ENCODE data around the gene DRC7. TPM values are rescaled to one million over a fixed set of nuclear protein-coding genes. Genes with fewer than 3 reads are reported as not detected.

The DRC7 gene
- total RNA-seq, 2 donors from 2014 or later, result not detected

GRCh38 chr16:57761301-57761700 is 66.7 kb downstream of the DRC7 start:
- no peak for TF ChIP-seq CTCF (IDR thresholded peaks at IDR 0.05)
- Histone ChIP-seq H3K27me3 (no peaks in the 10 kb centered on the region), H3K4me3 (no peak overlapping the region), H3K4me1 (peaks cover 0 to 17% of the 10 kb centered on the region in 2 donors), H3K27ac (no peak overlapping the region), H3K9me3 (no peaks in the 10 kb centered on the region), H3K36me3 (peaks cover 55% of the 10 kb centered on the region)
- no peak for DNase-seq (ENCODE audit: low spot score)

GRCh38 chr16:57761957-57762356 is 67.4 kb downstream of the DRC7 start:
- no peaks in the 10 kb centered on the region for H3K27me3 ChIP-seq
- DNase-seq (ENCODE audit: low spot score), result no peak
- no peak overlapping the region for H3K4me3 ChIP-seq
- H3K27ac ChIP-seq, result no peak overlapping the region
- TF ChIP-seq CTCF (IDR thresholded peaks at IDR 0.05), result no peak
- H3K36me3 ChIP-seq, result peaks cover 61% of the 10 kb centered on the region
- H3K9me3 ChIP-seq, result no peaks in the 10 kb centered on the region
- H3K4me1 ChIP-seq, result peaks cover 0 to 12% of the 10 kb centered on the region in 2 donors

GRCh38 chr16:57762365-57763040 is 67.9 kb downstream of the DRC7 start:
- Histone ChIP-seq H3K27ac (no peak overlapping the region), H3K4me1 (peaks cover 0 to 6% of the 10 kb centered on the region in 2 donors), H3K9me3 (no peaks in the 10 kb centered on the region), H3K27me3 (no peaks in the 10 kb centered on the region), H3K4me3 (no peak overlapping the region), H3K36me3 (peaks cover 66% of the 10 kb centered on the region)
- DNase-seq (ENCODE audit: low spot score), result no peak
- TF ChIP-seq CTCF (IDR thresholded peaks at IDR 0.05), result no peak

GRCh38 chr16:57763285-57764005 is 68.8 kb downstream of the DRC7 start:
- H3K4me3 ChIP-seq, result no peak overlapping the region
- peaks cover 74% of the 10 kb centered on the region for H3K36me3 ChIP-seq
- DNase-seq (ENCODE audit: low spot score), result no peak
- H3K27ac ChIP-seq, result no peak overlapping the region
- no peaks in the 10 kb centered on the region for H3K27me3 ChIP-seq
- no peak for TF ChIP-seq CTCF (IDR thresholded peaks at IDR 0.05)
- H3K9me3 ChIP-seq, result no peaks in the 10 kb centered on the region
- H3K4me1 ChIP-seq, result no peaks in the 10 kb centered on the region

- no peaks in the 10 kb centered on the region for H3K9me3 ChIP-seq
- no peak overlapping the region for H3K4me3 ChIP-seq
- H3K4me1 ChIP-seq, result no peaks in the 10 kb centered on the region
- H3K27ac ChIP-seq, result no peak overlapping the region
- H3K36me3 ChIP-seq, result peaks cover 75% of the 10 kb centered on the region
- no peaks in the 10 kb centered on the region for H3K27me3 ChIP-seq
- TF ChIP-seq CTCF (IDR thresholded peaks at IDR 0.05), result no peak
- DNase-seq (ENCODE audit: low spot score), result no peak
These were observed 69.4 kb downstream of the DRC7 start for GRCh38 chr16:57764006-57764340.
